ENCODE results near the gene SLC19A1.

GRCh38 chr21:45497846-45498645, 44.2 kb downstream of the SLC19A1 start:
- TF ChIP-seq CTCF (IDR thresholded peaks at IDR 0.05) (no peak), POLR2A (IDR thresholded peaks at IDR 0.05) (no peak)
